ENCODE measurements around the gene FOXR1.
A peak's percentile ranks its signal among the peaks of the same experiment; 100 is the strongest.

Gene FOXR1

DNA sequence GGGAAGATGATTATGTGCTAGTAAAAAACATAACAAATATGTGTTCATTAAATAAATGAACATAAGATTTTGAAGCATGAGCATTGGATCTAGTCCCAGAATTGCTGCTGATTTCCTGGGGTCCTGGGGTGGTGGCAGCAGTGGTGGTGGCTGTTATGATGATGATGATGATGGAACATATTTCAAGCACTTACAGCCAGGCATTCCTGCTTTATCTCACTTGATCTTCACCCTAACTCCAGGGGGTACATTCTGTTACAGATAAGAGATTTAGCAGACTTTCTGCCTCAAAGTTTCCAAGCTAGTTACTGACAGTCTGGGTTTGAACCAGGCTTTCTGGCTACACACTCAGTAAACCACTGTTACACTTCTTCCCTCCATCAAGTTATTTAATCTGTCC is 52.2 kb downstream of the FOXR1 start:
- peaks cover 7% of the 10 kb centered on the region for H3K27me3 Mint-ChIP-seq (ENCODE audit: low read depth, poor library complexity)
- no peak for DNase-seq
- peaks cover 52% of the 10 kb centered on the region for H3K4me1 Mint-ChIP-seq
- peak overlapping the region; percentile 34 for H3K27ac Mint-ChIP-seq
- TF ChIP-seq, protein P1, sequence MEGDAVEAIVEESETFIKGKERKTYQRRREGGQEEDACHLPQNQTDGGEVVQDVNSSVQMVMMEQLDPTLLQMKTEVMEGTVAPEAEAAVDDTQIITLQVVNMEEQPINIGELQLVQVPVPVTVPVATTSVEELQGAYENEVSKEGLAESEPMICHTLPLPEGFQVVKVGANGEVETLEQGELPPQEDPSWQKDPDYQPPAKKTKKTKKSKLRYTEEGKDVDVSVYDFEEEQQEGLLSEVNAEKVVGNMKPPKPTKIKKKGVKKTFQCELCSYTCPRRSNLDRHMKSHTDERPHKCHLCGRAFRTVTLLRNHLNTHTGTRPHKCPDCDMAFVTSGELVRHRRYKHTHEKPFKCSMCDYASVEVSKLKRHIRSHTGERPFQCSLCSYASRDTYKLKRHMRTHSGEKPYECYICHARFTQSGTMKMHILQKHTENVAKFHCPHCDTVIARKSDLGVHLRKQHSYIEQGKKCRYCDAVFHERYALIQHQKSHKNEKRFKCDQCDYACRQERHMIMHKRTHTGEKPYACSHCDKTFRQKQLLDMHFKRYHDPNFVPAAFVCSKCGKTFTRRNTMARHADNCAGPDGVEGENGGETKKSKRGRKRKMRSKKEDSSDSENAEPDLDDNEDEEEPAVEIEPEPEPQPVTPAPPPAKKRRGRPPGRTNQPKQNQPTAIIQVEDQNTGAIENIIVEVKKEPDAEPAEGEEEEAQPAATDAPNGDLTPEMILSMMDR (IDR thresholded peaks at IDR 0.05) = no peak
- H3K9me3 Mint-ChIP-seq = no peaks in the 10 kb centered on the region
- peaks cover 50% of the 10 kb centered on the region for H3K36me3 Mint-ChIP-seq (ENCODE audit: low read depth)
- no peak overlapping the region for H3K4me3 Mint-ChIP-seq

DNA sequence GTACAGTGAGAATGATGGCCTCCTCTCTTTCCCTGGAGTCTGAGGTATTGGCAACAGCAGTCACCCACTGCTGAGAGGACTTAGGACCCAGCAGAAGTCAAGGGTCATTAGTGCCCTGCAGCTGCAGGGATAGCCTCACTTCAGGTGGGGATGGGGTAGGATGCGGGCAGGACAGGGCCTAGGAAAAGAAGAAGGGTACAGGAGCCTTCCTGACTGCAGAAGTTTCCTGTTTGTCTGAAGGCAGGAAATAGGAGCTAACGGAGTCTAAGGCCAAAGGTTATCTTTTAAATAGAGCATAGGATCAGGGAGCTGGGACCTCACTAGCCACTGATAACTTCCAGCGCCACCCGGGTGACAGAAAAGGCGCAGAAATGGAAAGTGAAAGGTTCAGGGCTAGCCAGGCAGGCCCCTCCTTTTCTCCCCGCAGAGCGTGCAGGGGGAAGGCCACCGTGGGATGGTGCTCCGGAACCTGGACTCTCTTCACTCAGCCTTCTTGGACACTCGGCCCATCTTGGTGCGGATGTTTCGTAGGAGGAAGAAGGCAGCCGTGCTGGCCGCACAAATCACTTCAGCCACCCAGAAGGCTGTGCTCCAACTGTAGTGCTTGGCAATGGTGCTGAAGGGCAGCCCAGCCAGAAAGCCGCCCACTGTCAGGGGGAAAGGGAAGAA is 53.0 kb downstream of the FOXR1 start:
- H3K36me3 Mint-ChIP-seq (ENCODE audit: low read depth) = peaks cover 50% of the 10 kb centered on the region
- H3K9me3 Mint-ChIP-seq = no peaks in the 10 kb centered on the region
- peak overlapping the region; percentile 98 for H3K27ac Mint-ChIP-seq
- no peak overlapping the region for H3K4me3 Mint-ChIP-seq
- H3K27me3 Mint-ChIP-seq (ENCODE audit: low read depth, poor library complexity) = peaks cover 7% of the 10 kb centered on the region
- DNase-seq = no peak
- peaks cover 54% of the 10 kb centered on the region for H3K4me1 Mint-ChIP-seq
- TF ChIP-seq, protein P1 (IDR thresholded peaks at IDR 0.05) = no peak

- Mint-ChIP-seq H3K27ac (peak overlapping the region; percentile 50), H3K4me1 (peaks cover 54% of the 10 kb centered on the region), H3K4me3 (no peak overlapping the region), H3K36me3 (ENCODE audit: low read depth) (peaks cover 47% of the 10 kb centered on the region), H3K27me3 (ENCODE audit: low read depth, poor library complexity) (peaks cover 5% of the 10 kb centered on the region), H3K9me3 (no peaks in the 10 kb centered on the region)
- DNase-seq = no peak
- TF ChIP-seq, protein P1 (IDR thresholded peaks at IDR 0.05) = no peak
Observed at GRCh38 chr11:119025099-119025473, 53.5 kb downstream of the FOXR1 start.

- no peak overlapping the region for H3K4me3 Mint-ChIP-seq
- peak overlapping the region; percentile 50 for H3K27ac Mint-ChIP-seq
- peaks cover 45% of the 10 kb centered on the region for H3K36me3 Mint-ChIP-seq (ENCODE audit: low read depth)
- no peak for DNase-seq
- TF ChIP-seq, protein P1 (IDR thresholded peaks at IDR 0.05) = no peak
- H3K27me3 Mint-ChIP-seq (ENCODE audit: low read depth, poor library complexity) = peaks cover 4% of the 10 kb centered on the region
- H3K9me3 Mint-ChIP-seq = no peaks in the 10 kb centered on the region
- peaks cover 51% of the 10 kb centered on the region for H3K4me1 Mint-ChIP-seq
Observed at GRCh38 chr11:119025541-119025940, 54.0 kb downstream of the FOXR1 start.

- H3K4me1 Mint-ChIP-seq = peaks cover 51% of the 10 kb centered on the region
- no peak overlapping the region for H3K27ac Mint-ChIP-seq
- peaks cover 4% of the 10 kb centered on the region for H3K27me3 Mint-ChIP-seq (ENCODE audit: low read depth, poor library complexity)
- H3K4me3 Mint-ChIP-seq = no peak overlapping the region
- H3K36me3 Mint-ChIP-seq (ENCODE audit: low read depth) = peaks cover 45% of the 10 kb centered on the region
- TF ChIP-seq, protein P1 (IDR thresholded peaks at IDR 0.05) = no peak
- no peaks in the 10 kb centered on the region for H3K9me3 Mint-ChIP-seq
- DNase-seq = no peak
Observed at GRCh38 chr11:119025978-119026766, 54.6 kb downstream of the FOXR1 start.
